CD4-positive, alpha-beta T cell treated with Interleukin-1 beta for 1 hour (primary cell): Measurements from ENCODE around the gene PLGRKT.
A peak's percentile ranks its signal among the peaks of the same experiment; 100 is the strongest.
"Not testable (repeated sequence)": the region's sequence is repeated elsewhere in the genome, so short reads cannot be mapped to it uniquely, and the experiment has no call there.

ENCODE experiments used
- DNase-seq, 2 donors: peaks; one replicate each; pipeline ENCODE4 v3.0.0-alpha.2; 2020 to 2022

Gene PLGRKT

GRCh38 chr9:5375091-5375490 is 62.6 kb downstream of the PLGRKT start:
- DNase-seq = no peak

GRCh38 chr9:5364294-5365024 is 73.3 kb downstream of the PLGRKT start:
- no peak for DNase-seq

GRCh38 chr9:5361326-5362010 is 76.3 kb downstream of the PLGRKT start:
- DNase-seq = no peak

- no peak for DNase-seq
These were observed 77.4 kb downstream of the PLGRKT start for GRCh38 chr9:5360341-5360740.

GRCh38 chr9:5357431-5358105 is 80.2 kb downstream of the PLGRKT start:
- no peak for DNase-seq

- no peak for DNase-seq
These were observed 81.9 kb downstream of the PLGRKT start for GRCh38 chr9:5355817-5356216.

- no peak for DNase-seq
These were observed 82.5 kb downstream of the PLGRKT start for GRCh38 chr9:5355226-5355625.

GRCh38 chr9:5354184-5354583 is 83.5 kb downstream of the PLGRKT start:
- DNase-seq = no peak

GRCh38 chr9:5352637-5353248 is 85.0 kb downstream of the PLGRKT start:
- DNase-seq = peak; percentile 6 to 51

GRCh38 chr9:5338992-5339981 is 98.4 kb downstream of the PLGRKT start, which contains the start of gene RLN1:
RLN1 (minus strand) TSS chr9:5339876; CDS start chr9:5339746, 130 bp downstream.
- DNase-seq = peak; percentile 9 to 31

- DNase-seq = peak; percentile 44 to 60
These were observed 101.0 kb downstream of the PLGRKT start for GRCh38 chr9:5336688-5337087.

GRCh38 chr9:5331276-5331675 is 106.4 kb downstream of the PLGRKT start:
- DNase-seq = not testable (repeated sequence)

- peak; percentile 49 to 66 for DNase-seq
These were observed 110.7 kb downstream of the PLGRKT start for GRCh38 chr9:5326893-5327548.

- no peak for DNase-seq
These were observed 111.5 kb downstream of the PLGRKT start for GRCh38 chr9:5326187-5326586.

- DNase-seq = not testable (repeated sequence)
These were observed 116.1 kb downstream of the PLGRKT start for GRCh38 chr9:5321601-5322000.

GRCh38 chr9:5321058-5321457 is 116.7 kb downstream of the PLGRKT start:
- peak in 1 of 2 donors; percentile 6 for DNase-seq

GRCh38 chr9:5316406-5316805 is 121.3 kb downstream of the PLGRKT start:
- DNase-seq = not testable (repeated sequence)

- no peak for DNase-seq
These were observed 122.4 kb downstream of the PLGRKT start for GRCh38 chr9:5315187-5315923.

GRCh38 chr9:5310851-5311250 is 126.9 kb downstream of the PLGRKT start:
- DNase-seq = no peak
